Stimulated activated naive CD8-positive, alpha-beta T cell treated with anti-CD3 and anti-CD28 coated beads, Interleukin-15, Interleukin-2, amounts not matched to agents 100 ng/mL and 50 ng/mL, for 24 hours (primary cell): ENCODE measurements around the gene TSFM.

Experiments
- H3K27ac Mint-ChIP-seq: one replicate; pipeline ENCODE4 v1.8.0; 2021; ENCODE audit warnings: mild to moderate bottlenecking, mixed read lengths
- H3K27me3 Mint-ChIP-seq: one replicate; pipeline ENCODE4 v1.8.0; 2021; ENCODE audit warnings: mixed read lengths
- H3K36me3 Mint-ChIP-seq: one replicate; pipeline ENCODE4 v1.8.0; 2021; ENCODE audit warnings: low read depth, mixed read lengths
- H3K4me1 Mint-ChIP-seq: one replicate; pipeline ENCODE4 v1.8.0; 2021; ENCODE audit warnings: low read depth, mixed read lengths
- H3K4me3 Mint-ChIP-seq: one replicate; pipeline ENCODE4 v1.8.0; 2021; ENCODE audit warnings: mild to moderate bottlenecking, mixed read lengths
- H3K9me3 Mint-ChIP-seq: one replicate; pipeline ENCODE4 v1.8.0; 2021; ENCODE audit warnings: mixed read lengths

TSFM gene

GRCh38 chr12:57834086-57834876 is 51.7 kb downstream of the TSFM start:
- Mint-ChIP-seq H3K27ac (peak overlapping the region; percentile 72), H3K4me1 (peaks cover 86% of the 10 kb centered on the region), H3K36me3 (no peaks in the 10 kb centered on the region), H3K27me3 (no peaks in the 10 kb centered on the region), H3K4me3 (no peak overlapping the region), H3K9me3 (no peaks in the 10 kb centered on the region)

GRCh38 chr12:57835366-57836288 is 53.0 kb downstream of the TSFM start:
- H3K4me3 Mint-ChIP-seq: peak overlapping the region; percentile 69
- H3K4me1 Mint-ChIP-seq: peaks cover 95% of the 10 kb centered on the region
- peak overlapping the region; percentile 88 for H3K27ac Mint-ChIP-seq

GRCh38 chr12:57836442-57837375 is 54.1 kb downstream of the TSFM start:
- Mint-ChIP-seq H3K4me1 (peaks cover 99% of the 10 kb centered on the region), H3K36me3 (no peaks in the 10 kb centered on the region), H3K9me3 (no peaks in the 10 kb centered on the region), H3K27me3 (no peaks in the 10 kb centered on the region), H3K4me3 (peak overlapping the region; percentile 69), H3K27ac (peak overlapping the region; percentile 88)

More at GRCh38 chr12:57835366-57836288, 53.0 kb downstream of the TSFM start:
- Mint-ChIP-seq H3K36me3 (no peaks in the 10 kb centered on the region), H3K27me3 (no peaks in the 10 kb centered on the region), H3K9me3 (no peaks in the 10 kb centered on the region)

GRCh38 chr12:57837864-57838562 is 55.4 kb downstream of the TSFM start:
- Mint-ChIP-seq H3K27me3 (no peaks in the 10 kb centered on the region), H3K36me3 (peaks cover 4% of the 10 kb centered on the region), H3K9me3 (no peaks in the 10 kb centered on the region), H3K4me1 (peaks cover 100% of the 10 kb centered on the region), H3K27ac (peak overlapping the region; percentile 77), H3K4me3 (peak overlapping the region; percentile 17)

GRCh38 chr12:57838594-57839302 is 56.2 kb downstream of the TSFM start:
- peak overlapping the region; percentile 77 for H3K27ac Mint-ChIP-seq

GRCh38 chr12:57839996-57840395 is 57.4 kb downstream of the TSFM start:
- H3K9me3 Mint-ChIP-seq: no peaks in the 10 kb centered on the region
- H3K4me3 Mint-ChIP-seq: peak overlapping the region; percentile 62
- peak overlapping the region; percentile 77 for H3K27ac Mint-ChIP-seq
- H3K4me1 Mint-ChIP-seq: peaks cover 98% of the 10 kb centered on the region
- peaks cover 7% of the 10 kb centered on the region for H3K36me3 Mint-ChIP-seq
- no peaks in the 10 kb centered on the region for H3K27me3 Mint-ChIP-seq

More at GRCh38 chr12:57838594-57839302, 56.2 kb downstream of the TSFM start:
- peaks cover 100% of the 10 kb centered on the region for H3K4me1 Mint-ChIP-seq
- peaks cover 7% of the 10 kb centered on the region for H3K36me3 Mint-ChIP-seq
- no peaks in the 10 kb centered on the region for H3K27me3 Mint-ChIP-seq
- H3K4me3 Mint-ChIP-seq: peak overlapping the region; percentile 62
- no peaks in the 10 kb centered on the region for H3K9me3 Mint-ChIP-seq

- Mint-ChIP-seq H3K27me3 (no peaks in the 10 kb centered on the region), H3K9me3 (no peaks in the 10 kb centered on the region), H3K4me1 (peaks cover 90% of the 10 kb centered on the region), H3K27ac (peak overlapping the region; percentile 71), H3K4me3 (no peak overlapping the region), H3K36me3 (peaks cover 7% of the 10 kb centered on the region)
Measured at GRCh38 chr12:57840726-57841125, 58.1 kb downstream of the TSFM start.

GRCh38 chr12:57841445-57841844 is 58.9 kb downstream of the TSFM start:
- H3K4me1 Mint-ChIP-seq: peaks cover 83% of the 10 kb centered on the region
- no peaks in the 10 kb centered on the region for H3K9me3 Mint-ChIP-seq
- no peak overlapping the region for H3K4me3 Mint-ChIP-seq
- peaks cover 7% of the 10 kb centered on the region for H3K36me3 Mint-ChIP-seq
- peak overlapping the region; percentile 69 for H3K27ac Mint-ChIP-seq
- no peaks in the 10 kb centered on the region for H3K27me3 Mint-ChIP-seq

- no peaks in the 10 kb centered on the region for H3K9me3 Mint-ChIP-seq
- H3K4me1 Mint-ChIP-seq: peaks cover 75% of the 10 kb centered on the region
- peaks cover 7% of the 10 kb centered on the region for H3K36me3 Mint-ChIP-seq
- peak overlapping the region; percentile 86 for H3K4me3 Mint-ChIP-seq
- no peaks in the 10 kb centered on the region for H3K27me3 Mint-ChIP-seq
- peak overlapping the region; percentile 88 for H3K27ac Mint-ChIP-seq
Measured at GRCh38 chr12:57842342-57843294, 60.0 kb downstream of the TSFM start.

- H3K9me3 Mint-ChIP-seq: no peaks in the 10 kb centered on the region
- H3K27me3 Mint-ChIP-seq: no peaks in the 10 kb centered on the region
- peak overlapping the region; percentile 86 for H3K4me3 Mint-ChIP-seq
- H3K27ac Mint-ChIP-seq: peak overlapping the region; percentile 88
- peaks cover 67% of the 10 kb centered on the region for H3K4me1 Mint-ChIP-seq
- peaks cover 7% of the 10 kb centered on the region for H3K36me3 Mint-ChIP-seq
Measured at GRCh38 chr12:57844709-57845477, 62.3 kb downstream of the TSFM start.

GRCh38 chr12:57845478-57846284 is 63.1 kb downstream of the TSFM start:
- Mint-ChIP-seq H3K4me3 (peak overlapping the region; percentile 86), H3K4me1 (peaks cover 61% of the 10 kb centered on the region), H3K9me3 (no peaks in the 10 kb centered on the region), H3K36me3 (peaks cover 7% of the 10 kb centered on the region), H3K27me3 (no peaks in the 10 kb centered on the region), H3K27ac (peak overlapping the region; percentile 88)
